22Rv1 (cell line): Measurements from ENCODE around the gene NEURL1.

Source experiments
- ZFX ChIP-seq: fragments of 450-650 bp; IDR thresholded peaks from 2 replicates; pipeline ENCODE4 v1.6.1; 2017; ENCODE audit warnings: antibody characterized with exemption, borderline replicate concordance
- TF ChIP-seq, protein P1 (sequence below): fragments of 450-650 bp; IDR thresholded peaks from 2 replicates; pipeline ENCODE4 v1.5.1; 2017; ENCODE audit warnings: mild to moderate bottlenecking

DNA sequence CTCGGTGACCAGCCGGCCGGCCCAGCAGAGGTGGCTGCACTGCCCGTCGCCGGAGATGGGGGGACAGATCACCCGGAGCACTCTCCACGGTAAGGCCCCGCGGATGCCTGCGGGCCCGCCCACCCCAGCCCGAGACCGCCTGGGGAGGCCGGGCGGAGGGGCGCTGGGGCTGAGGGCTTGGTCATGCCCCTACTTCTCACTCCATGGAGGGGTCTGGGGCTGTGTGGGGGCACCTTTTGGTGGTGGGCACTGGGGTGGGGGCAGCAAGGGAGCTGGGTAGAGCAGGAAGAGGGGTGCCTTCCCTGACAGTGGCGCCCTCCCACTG is 61.8 kb downstream of the NEURL1 start:
- TF ChIP-seq, protein P1, sequence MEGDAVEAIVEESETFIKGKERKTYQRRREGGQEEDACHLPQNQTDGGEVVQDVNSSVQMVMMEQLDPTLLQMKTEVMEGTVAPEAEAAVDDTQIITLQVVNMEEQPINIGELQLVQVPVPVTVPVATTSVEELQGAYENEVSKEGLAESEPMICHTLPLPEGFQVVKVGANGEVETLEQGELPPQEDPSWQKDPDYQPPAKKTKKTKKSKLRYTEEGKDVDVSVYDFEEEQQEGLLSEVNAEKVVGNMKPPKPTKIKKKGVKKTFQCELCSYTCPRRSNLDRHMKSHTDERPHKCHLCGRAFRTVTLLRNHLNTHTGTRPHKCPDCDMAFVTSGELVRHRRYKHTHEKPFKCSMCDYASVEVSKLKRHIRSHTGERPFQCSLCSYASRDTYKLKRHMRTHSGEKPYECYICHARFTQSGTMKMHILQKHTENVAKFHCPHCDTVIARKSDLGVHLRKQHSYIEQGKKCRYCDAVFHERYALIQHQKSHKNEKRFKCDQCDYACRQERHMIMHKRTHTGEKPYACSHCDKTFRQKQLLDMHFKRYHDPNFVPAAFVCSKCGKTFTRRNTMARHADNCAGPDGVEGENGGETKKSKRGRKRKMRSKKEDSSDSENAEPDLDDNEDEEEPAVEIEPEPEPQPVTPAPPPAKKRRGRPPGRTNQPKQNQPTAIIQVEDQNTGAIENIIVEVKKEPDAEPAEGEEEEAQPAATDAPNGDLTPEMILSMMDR, result no peak
- TF ChIP-seq ZFX, result no peak
